ENCODE data around the gene RFX4.

DNA sequence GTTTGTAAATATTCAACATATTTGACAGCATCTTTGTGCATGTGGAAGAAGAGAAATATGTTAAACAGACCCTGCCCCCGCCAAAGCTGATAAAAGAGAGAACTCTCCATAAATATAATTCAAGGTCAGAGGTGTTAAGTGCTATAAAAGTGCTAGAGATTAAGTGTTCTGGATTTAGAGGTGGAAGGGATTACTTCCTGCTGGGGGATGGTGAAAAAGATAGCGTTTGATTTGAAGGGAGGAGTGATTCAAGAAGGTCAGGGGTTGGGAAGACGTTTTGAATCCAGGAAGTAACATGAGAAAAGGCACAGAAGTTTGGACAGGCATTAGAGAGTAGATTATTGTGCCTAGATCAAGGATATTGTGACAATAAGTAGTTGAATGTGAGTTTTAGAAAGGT is 221.9 kb downstream of the RFX4 start:
- TF ChIP-seq ZNF589 (CRISPR knock-in tag; conservative IDR thresholded peaks at IDR 0.05) (no peak), TAF1 (CRISPR knock-in tag; IDR thresholded peaks at IDR 0.05) (no peak), TCF12 (IDR thresholded peaks at IDR 0.05) (no peak), TCF12 (CRISPR knock-in tag; IDR thresholded peaks at IDR 0.05) (no peak), SAP130 (CRISPR knock-in tag; IDR thresholded peaks at IDR 0.05; ENCODE audit: low read depth) (no peak), ZZZ3 (CRISPR knock-in tag; IDR thresholded peaks at IDR 0.05; ENCODE audit: borderline replicate concordance) (no peak), ZNF354B (CRISPR knock-in tag; IDR thresholded peaks at IDR 0.05) (no peak), MLX (CRISPR knock-in tag; IDR thresholded peaks at IDR 0.05) (no peak), MAFF (IDR thresholded peaks at IDR 0.05; ENCODE audit: low read depth, low read length) (no peak), KDM3A (CRISPR knock-in tag; IDR thresholded peaks at IDR 0.05; ENCODE audit: low read depth) (no peak), TAF15 (IDR thresholded peaks at IDR 0.05; ENCODE audit: low read depth, low read length, poor library complexity, severe bottlenecking) (no peak), GTF3A (CRISPR knock-in tag; conservative IDR thresholded peaks at IDR 0.05) (no peak)
- TF ChIP-seq, protein P1, sequence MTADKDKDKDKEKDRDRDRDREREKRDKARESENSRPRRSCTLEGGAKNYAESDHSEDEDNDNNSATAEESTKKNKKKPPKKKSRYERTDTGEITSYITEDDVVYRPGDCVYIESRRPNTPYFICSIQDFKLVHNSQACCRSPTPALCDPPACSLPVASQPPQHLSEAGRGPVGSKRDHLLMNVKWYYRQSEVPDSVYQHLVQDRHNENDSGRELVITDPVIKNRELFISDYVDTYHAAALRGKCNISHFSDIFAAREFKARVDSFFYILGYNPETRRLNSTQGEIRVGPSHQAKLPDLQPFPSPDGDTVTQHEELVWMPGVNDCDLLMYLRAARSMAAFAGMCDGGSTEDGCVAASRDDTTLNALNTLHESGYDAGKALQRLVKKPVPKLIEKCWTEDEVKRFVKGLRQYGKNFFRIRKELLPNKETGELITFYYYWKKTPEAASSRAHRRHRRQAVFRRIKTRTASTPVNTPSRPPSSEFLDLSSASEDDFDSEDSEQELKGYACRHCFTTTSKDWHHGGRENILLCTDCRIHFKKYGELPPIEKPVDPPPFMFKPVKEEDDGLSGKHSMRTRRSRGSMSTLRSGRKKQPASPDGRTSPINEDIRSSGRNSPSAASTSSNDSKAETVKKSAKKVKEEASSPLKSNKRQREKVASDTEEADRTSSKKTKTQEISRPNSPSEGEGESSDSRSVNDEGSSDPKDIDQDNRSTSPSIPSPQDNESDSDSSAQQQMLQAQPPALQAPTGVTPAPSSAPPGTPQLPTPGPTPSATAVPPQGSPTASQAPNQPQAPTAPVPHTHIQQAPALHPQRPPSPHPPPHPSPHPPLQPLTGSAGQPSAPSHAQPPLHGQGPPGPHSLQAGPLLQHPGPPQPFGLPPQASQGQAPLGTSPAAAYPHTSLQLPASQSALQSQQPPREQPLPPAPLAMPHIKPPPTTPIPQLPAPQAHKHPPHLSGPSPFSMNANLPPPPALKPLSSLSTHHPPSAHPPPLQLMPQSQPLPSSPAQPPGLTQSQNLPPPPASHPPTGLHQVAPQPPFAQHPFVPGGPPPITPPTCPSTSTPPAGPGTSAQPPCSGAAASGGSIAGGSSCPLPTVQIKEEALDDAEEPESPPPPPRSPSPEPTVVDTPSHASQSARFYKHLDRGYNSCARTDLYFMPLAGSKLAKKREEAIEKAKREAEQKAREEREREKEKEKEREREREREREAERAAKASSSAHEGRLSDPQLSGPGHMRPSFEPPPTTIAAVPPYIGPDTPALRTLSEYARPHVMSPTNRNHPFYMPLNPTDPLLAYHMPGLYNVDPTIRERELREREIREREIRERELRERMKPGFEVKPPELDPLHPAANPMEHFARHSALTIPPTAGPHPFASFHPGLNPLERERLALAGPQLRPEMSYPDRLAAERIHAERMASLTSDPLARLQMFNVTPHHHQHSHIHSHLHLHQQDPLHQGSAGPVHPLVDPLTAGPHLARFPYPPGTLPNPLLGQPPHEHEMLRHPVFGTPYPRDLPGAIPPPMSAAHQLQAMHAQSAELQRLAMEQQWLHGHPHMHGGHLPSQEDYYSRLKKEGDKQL (CRISPR knock-in tag; IDR thresholded peaks at IDR 0.05; ENCODE audit: low read depth) = no peak
- TF ChIP-seq, protein P2, sequence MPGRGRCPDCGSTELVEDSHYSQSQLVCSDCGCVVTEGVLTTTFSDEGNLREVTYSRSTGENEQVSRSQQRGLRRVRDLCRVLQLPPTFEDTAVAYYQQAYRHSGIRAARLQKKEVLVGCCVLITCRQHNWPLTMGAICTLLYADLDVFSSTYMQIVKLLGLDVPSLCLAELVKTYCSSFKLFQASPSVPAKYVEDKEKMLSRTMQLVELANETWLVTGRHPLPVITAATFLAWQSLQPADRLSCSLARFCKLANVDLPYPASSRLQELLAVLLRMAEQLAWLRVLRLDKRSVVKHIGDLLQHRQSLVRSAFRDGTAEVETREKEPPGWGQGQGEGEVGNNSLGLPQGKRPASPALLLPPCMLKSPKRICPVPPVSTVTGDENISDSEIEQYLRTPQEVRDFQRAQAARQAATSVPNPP (CRISPR knock-in tag; IDR thresholded peaks at IDR 0.05) = no peak
- TF ChIP-seq, protein P3, sequence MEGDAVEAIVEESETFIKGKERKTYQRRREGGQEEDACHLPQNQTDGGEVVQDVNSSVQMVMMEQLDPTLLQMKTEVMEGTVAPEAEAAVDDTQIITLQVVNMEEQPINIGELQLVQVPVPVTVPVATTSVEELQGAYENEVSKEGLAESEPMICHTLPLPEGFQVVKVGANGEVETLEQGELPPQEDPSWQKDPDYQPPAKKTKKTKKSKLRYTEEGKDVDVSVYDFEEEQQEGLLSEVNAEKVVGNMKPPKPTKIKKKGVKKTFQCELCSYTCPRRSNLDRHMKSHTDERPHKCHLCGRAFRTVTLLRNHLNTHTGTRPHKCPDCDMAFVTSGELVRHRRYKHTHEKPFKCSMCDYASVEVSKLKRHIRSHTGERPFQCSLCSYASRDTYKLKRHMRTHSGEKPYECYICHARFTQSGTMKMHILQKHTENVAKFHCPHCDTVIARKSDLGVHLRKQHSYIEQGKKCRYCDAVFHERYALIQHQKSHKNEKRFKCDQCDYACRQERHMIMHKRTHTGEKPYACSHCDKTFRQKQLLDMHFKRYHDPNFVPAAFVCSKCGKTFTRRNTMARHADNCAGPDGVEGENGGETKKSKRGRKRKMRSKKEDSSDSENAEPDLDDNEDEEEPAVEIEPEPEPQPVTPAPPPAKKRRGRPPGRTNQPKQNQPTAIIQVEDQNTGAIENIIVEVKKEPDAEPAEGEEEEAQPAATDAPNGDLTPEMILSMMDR (CRISPR knock-in tag; IDR thresholded peaks at IDR 0.05) = no peak
